ENCODE results near the gene CLCN3.

GRCh38 chr4:169727616-169728015 lies 107.2 kb downstream of the CLCN3 start:
- TF ChIP-seq CTCF (conservative IDR thresholded peaks at IDR 0.05; ENCODE audit: low read length) (no peak), EZH2phosphoT487 (IDR thresholded peaks at IDR 0.05; ENCODE audit: borderline replicate concordance) (no peak)

All from Loucy (cell line).